HG03354 (cell line): ENCODE data around the gene TRIM71.
"Not testable (repeated sequence)": the region's sequence is repeated elsewhere in the genome, so short reads cannot be mapped to it uniquely, and the experiment has no call there.

Experiments used
- ATAC-seq: cut with Tn5 transposase; IDR thresholded peaks from one replicate; pipeline ENCODE4 v1.9.1; 2021; ENCODE audit warnings: mild to moderate bottlenecking; ENCODE audit not compliant: unreplicated experiment, poor library complexity, severe bottlenecking

TRIM71 gene

GRCh38 chr3:32909999-32910398 lies 92.2 kb downstream of the TRIM71 start:
- ATAC-seq: no peak

DNA sequence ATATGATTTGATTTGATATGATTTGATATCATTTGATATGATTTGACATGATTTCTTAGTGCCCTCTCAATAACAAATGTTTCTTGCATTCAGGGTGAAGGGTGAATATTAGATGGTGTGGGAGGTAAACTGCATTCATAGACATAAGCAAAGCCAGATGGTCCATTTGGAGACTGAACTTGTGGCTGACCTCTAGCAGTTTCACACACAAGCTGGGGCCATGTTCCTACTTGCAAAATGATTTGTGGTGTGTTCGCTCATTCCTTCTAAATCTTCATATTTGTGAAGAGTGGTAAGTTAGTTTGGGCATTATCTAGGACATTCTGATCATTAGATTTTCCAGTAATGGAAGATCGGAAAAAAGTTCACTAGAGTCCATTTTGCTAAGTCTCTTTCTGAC lies 93.2 kb downstream of the TRIM71 start:
- ATAC-seq: no peak

DNA sequence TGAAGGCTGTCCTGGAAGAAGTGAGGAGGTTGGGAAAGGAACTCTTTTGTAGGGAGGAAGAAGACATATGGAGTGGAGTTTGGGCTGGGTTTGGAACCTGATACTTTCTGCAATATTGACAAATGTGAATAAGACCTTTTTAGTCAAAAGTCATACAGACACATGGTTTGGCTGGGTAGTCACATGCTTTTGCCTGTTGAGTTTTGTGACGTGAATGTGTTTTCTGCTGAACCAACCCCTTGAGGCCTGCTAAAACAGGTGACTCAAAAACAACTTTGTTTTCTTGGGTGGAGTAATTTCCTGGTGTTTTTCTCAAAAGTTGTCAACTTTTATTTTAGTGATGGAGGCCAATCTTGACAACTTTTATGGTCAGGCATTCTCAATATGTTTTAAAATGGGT lies 94.2 kb downstream of the TRIM71 start:
- ATAC-seq: no peak

DNA sequence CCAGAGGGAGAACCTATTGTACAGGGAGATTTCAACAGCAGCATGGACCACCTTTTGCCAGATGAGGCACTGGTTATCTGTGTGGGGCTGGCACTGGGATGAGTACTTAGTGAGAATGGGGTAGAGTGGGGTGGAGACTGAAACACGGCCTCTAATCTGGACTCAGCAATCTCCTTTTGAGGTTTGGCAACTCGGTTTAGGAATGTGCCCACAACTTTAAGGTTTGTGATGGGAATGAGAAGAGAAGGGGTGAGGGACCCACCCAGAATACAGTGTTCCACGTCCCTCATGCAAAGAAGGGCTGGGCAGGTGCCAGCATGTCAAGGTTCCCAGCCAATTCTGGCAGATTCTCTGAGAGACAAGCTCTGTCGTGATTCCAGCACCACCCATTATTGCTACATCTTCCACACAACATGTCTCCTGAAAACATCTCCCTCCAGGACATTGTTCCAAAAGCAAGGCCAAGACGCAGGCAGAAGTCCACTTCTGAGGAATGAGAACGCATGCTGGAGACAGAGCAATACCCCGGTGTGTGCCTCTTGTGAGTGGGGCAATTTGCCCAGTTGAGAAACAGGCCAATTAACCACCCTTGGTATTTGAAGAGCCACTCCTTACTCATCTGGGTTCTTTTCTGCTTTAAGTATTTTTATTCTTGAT lies 96.1 kb downstream of the TRIM71 start:
- ATAC-seq: no peak

- no peak for ATAC-seq
These were observed 102.1 kb downstream of the TRIM71 start for GRCh38 chr3:32919920-32920319.

DNA sequence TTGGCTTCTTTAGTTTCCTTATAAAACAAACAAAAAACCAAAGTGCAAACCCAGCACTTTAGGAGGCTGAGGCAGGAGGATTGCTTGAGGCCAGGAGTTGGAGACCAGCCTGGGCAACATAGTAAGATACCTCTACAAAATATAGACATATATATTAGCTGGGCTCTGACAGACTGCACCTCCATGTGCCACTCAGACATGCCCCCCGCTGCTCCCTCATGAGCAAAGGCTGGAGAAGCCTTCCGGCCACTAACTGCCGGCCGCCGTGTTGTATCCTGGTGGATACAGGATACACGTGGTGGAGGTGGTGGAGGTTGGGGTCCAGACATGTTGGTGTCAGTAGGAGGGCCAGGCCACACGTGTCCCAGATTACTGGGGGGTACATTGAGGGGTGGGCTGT lies 104.3 kb downstream of the TRIM71 start:
- ATAC-seq: no peak

DNA sequence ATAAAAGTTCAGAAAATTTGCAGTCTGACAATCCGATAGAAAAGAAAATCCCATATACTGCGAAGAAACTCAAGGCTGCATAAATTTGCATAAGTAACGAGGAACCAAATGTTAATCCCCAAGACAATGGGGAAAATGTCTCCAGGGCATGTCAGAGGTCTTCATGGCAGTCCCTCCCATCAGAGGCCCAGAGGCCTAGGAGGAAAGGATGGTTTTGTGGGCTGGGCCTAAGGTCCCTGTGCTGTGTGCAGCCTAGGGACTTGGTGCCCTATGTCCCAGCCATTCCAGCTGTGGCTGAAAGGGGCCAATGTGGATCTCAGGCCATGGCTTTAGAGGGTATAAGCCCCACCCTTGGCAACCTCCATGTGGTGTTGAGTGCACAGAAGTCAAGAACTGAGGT lies 112.4 kb downstream of the TRIM71 start:
- no peak for ATAC-seq

GRCh38 chr3:32931273-32931672 lies 113.5 kb downstream of the TRIM71 start:
- ATAC-seq: not testable (repeated sequence)

GRCh38 chr3:32934150-32934742 lies 116.4 kb downstream of the TRIM71 start:
- no peak for ATAC-seq

DNA sequence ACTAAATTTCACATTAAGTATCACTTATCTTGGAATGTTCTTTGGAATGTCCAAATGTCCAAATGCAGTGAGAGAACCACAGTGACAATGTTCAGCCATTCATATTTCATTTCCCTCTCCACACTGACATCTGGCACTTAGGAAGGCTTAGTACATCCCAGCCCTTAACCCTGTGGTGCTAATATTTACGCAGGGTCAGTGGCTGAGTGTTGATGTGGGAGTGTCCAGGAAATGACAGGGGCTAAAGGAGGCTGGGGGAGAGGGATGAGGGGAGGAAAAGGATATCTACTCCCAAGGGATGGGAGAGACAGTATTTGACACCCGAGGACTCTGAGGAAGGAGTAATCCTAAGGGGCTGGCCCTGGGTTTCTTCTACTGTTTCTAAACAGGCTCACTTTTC lies 119.5 kb downstream of the TRIM71 start:
- no peak for ATAC-seq

DNA sequence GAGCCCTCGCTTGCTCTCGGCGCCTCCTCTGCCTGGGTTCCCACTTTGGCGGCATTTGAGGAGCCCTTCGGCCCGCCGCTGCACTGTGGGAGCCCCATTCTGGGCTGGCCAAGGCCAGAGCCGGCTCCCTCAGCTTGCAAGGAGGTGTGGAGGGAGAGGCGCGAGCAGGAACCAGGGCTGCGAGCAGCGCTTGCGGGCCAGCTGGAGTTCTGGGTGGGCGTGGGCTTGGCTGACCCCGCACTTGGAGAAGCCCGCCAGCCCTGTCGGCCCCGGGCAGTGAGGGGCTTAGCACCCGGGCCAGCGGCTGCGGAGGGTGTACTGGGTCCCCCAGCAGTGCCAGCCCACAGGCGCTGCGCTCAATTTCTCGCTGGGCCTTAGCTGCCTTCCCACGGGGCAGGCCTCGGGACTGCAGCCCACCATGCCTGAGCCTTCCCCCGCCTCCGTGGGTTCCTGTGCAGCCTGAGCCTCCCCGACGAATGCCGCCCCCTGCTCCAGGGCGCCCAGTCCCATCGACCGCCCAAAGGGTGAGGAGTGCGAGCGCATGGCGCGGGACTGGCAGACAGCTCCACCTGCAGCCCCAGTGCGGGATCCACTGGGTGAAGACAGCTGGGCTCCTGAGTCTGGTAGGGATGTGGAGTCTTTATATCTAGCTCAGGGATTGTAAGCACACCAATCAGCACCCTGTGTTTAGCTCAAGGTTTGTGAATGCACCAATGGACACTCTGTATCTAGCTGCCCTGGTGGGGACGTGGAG lies 121.9 kb downstream of the TRIM71 start:
- ATAC-seq: not testable (repeated sequence)

DNA sequence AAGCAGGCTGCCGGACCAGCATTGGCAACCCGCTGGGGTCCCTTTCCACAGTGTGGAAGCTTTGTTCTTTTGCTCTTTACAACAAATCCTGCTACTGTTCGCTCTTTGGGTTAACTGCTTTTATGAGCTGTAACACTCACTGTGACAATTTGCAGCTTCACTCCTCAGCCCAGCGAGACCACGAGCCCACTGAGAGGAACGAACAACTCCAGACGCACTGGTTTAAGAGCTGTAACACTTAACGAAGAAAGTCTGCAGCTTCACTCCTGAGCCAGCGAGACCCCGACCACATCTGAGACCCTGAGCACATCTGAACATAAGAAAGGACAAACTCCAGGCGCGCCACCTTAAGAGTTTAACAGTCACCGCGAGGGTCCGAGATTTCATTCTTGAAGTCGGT lies 122.9 kb downstream of the TRIM71 start:
- no peak for ATAC-seq

GRCh38 chr3:32945136-32945535 lies 127.3 kb downstream of the TRIM71 start:
- no peak for ATAC-seq

DNA sequence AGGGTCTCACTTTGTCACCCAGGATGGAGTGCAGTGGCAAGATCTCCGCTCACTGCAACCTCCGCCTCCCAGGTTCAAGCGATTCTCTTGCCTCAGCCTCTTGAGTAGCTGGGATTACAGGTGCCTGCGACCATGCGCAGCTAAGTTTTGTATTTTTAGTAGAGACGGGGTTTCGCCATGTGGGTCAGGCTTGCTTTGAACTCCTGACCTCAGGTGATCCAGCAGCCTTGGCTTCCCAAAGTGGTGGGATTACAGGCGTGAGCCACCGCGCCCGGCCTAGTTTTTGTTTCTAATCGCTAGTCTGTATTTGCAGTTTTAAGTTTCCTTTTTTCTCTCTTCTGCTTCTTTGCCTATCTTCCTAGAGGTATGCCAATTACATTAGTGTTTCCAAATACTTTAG lies 127.8 kb downstream of the TRIM71 start:
- not testable (repeated sequence) for ATAC-seq

GRCh38 chr3:32946973-32947788 lies 129.4 kb downstream of the TRIM71 start:
- ATAC-seq: peak; percentile 27
